B cell (primary cell): ENCODE measurements around the gene NUMBL. TPM values are rescaled to one million over a fixed set of nuclear protein-coding genes. Genes with fewer than 3 reads are reported as not detected.

Experiments
- ATAC-seq: fragments of 200-7000 bp; cut with Tn5 transposase; one replicate; pipeline ENCODE4 v1.10.0; 2021; ENCODE audit warnings: low read depth, mild to moderate bottlenecking, moderate number of reproducible peaks, moderate library complexity
- CTCF ChIA-PET: fragments of 350-600 bp; sonication (Branson Sonifier 250); formaldehyde crosslinking; loops from one replicate; lab custom pipeline; 2021; ENCODE audit warnings: antibody characterized with exemption, inconsistent platforms; lab: Charles Lee
- POLR2A ChIA-PET: fragments of 350-600 bp; sonication (Branson Sonifier 250); formaldehyde crosslinking; loops from one replicate; lab custom pipeline; 2021; ENCODE audit warnings: antibody characterized with exemption; lab: Charles Lee
- DNase-seq: peaks from one replicate; pipeline ENCODE4 v3.0.0; 2013
- H2AFZ ChIP-seq: 2 replicates; pipeline ENCODE4 v1.6.1; 2012; ENCODE audit warnings: mild to moderate bottlenecking, low read depth, low read length; ENCODE audit not compliant: insufficient read depth, poor library complexity, severe bottlenecking
- H3K27ac ChIP-seq, 2 donors: 1 replicate in 1 of 2; 2 replicates in 1 of 2; pipeline ENCODE4 v1.5.1; 2012 to 2013; ENCODE audit warnings: low read length in 2 of 2, mild to moderate bottlenecking in 2 of 2, moderate library complexity in 1 of 2
- H3K27me3 ChIP-seq, 4 experiments: fragments of 200-600 bp in 1 of 4; sonication (generic) in 1 of 4; replicated peaks in 1 of 4; 1 replicate in 2 of 4; 2 replicates in 2 of 4; pipeline versions ENCODE4 v1.6.1 to v1.7.0; 2013 to 2016; ENCODE audit warnings: low read length in 3 of 4, mild to moderate bottlenecking in 2 of 4, mixed read lengths in 1 of 4, moderate library complexity in 1 of 4; ENCODE audit not compliant: insufficient read depth in 4 of 4, control insufficient read depth in 3 of 4; ENCODE audit errors: control extremely low read depth in 1 of 4
- H3K36me3 ChIP-seq, 2 experiments: replicated peaks in 1 of 2; 1 replicate in 1 of 2; 2 replicates in 1 of 2; pipeline versions ENCODE4 v1.6.1 to v1.7.1; 2013; ENCODE audit warnings: low read length in 1 of 2; ENCODE audit not compliant: insufficient read depth in 2 of 2, control insufficient read depth in 1 of 2; ENCODE audit errors: control extremely low read depth in 1 of 2, extremely low read depth in 1 of 2
- H3K4me1 ChIP-seq, 2 donors: fragments of 200-600 bp in 1 of 2; sonication (generic) in 1 of 2; 1 replicate in 1 of 2; 2 replicates in 1 of 2; pipeline versions ENCODE4 v1.5.1 to v1.6.1; 2013 to 2017; ENCODE audit warnings: low read length in 2 of 2; ENCODE audit not compliant: control insufficient read depth in 2 of 2, insufficient read depth in 2 of 2
- H3K4me2 ChIP-seq: replicated peaks from 2 replicates; pipeline ENCODE3; 2012; ENCODE audit warnings: mild to moderate bottlenecking, low read depth, low read length; ENCODE audit not compliant: poor library complexity, severe bottlenecking
- H3K4me3 ChIP-seq, 5 experiments: fragments of 200-600 bp in 1 of 5; sonication (generic) in 1 of 5; 1 replicate in 3 of 5; 2 replicates in 2 of 5; pipeline versions ENCODE4 v1.5.1 to v1.7.0; 2011 to 2016; ENCODE audit warnings: low read length in 4 of 5, mild to moderate bottlenecking in 4 of 5, low read depth in 2 of 5, control low read depth in 1 of 5, moderate library complexity in 1 of 5; ENCODE audit not compliant: insufficient read depth in 1 of 5; ENCODE audit errors: control extremely low read depth in 1 of 5, extremely low read depth in 1 of 5
- H3K79me2 ChIP-seq: fragments of 200-600 bp; sonication (generic); one replicate; pipeline ENCODE4 v1.6.0; 2016; ENCODE audit warnings: low read length; ENCODE audit not compliant: control insufficient read depth, insufficient read depth
- H3K9ac ChIP-seq: fragments of 200-600 bp; sonication (generic); 2 replicates; pipeline ENCODE4 v1.6.1; 2017; ENCODE audit warnings: mild to moderate bottlenecking, low read length, moderate library complexity
- H3K9me3 ChIP-seq, 3 donors: one replicate each; pipeline versions ENCODE4 v1.6.1 to v1.7.1; 2013; ENCODE audit warnings: low read length in 2 of 3; ENCODE audit not compliant: control insufficient read depth in 2 of 3, insufficient read depth in 1 of 3; ENCODE audit errors: control extremely low read depth in 1 of 3
- H4K20me1 ChIP-seq: 2 replicates; pipeline ENCODE4 v1.6.0; 2012; ENCODE audit warnings: mild to moderate bottlenecking, low read length; ENCODE audit not compliant: insufficient read depth, control insufficient read depth, poor library complexity, severe bottlenecking
- H3K27ac Mint-ChIP-seq: one replicate; pipeline ENCODE4 v1.8.0; 2021; ENCODE audit warnings: mixed read lengths
- H3K27me3 Mint-ChIP-seq: one replicate; pipeline ENCODE4 v1.8.0; 2021; ENCODE audit warnings: mixed read lengths
- H3K4me1 Mint-ChIP-seq: one replicate; pipeline ENCODE4 v1.8.0; 2021; ENCODE audit warnings: mixed read lengths
- H3K4me3 Mint-ChIP-seq: one replicate; pipeline ENCODE4 v1.8.0; 2021; ENCODE audit warnings: mixed read lengths
- H3K9me3 Mint-ChIP-seq: one replicate; pipeline ENCODE4 v1.8.0; 2022; ENCODE audit warnings: mixed read lengths; ENCODE audit not compliant: insufficient read depth
- WGBS: methylation state at CpG from one replicate; pipeline ENCODE4 v1.1.5; 2013; ENCODE audit warnings: missing lambda C conversion rate; ENCODE audit not compliant: insufficient coverage; 5-methylcytosine and 5-hydroxymethylcytosine counted together
- intact Hi-C: fragments of 100-400 bp; cut with micrococcal nuclease; formaldehyde crosslinking; loops from one replicate; pipeline ENCODE4 v1.10.0; 2022
- polyA plus RNA-seq: library from polyadenylated mRNA; depleted of rRNA; stranded (reverse); fragments of >200 nt; gene quantifications from 2 replicates; pipeline ENCODE4 v1.2.3, GENCODE V29; 2012
- total RNA-seq, 2 donors: library from RNA; stranded (reverse); fragments of 120-200 nt in 1 of 2; gene quantifications; 1 replicate in 1 of 2; 2 replicates in 1 of 2; pipeline versions ENCODE4 v1.2.3 to v1.2.4, GENCODE V29; 2013 to 2022
- TF ChIP-seq, protein P1 (sequence below): fragments of 200-600 bp; IDR thresholded peaks from one replicate; pipeline ENCODE4 v1.8.0; 2022; ENCODE audit warnings: antibody characterized with exemption, mild to moderate bottlenecking

NUMBL gene
- total and polyA plus RNA-seq, 2 donors (not counting 1 experiment from before 2014, with no cell fraction given) = 7.8 to 21.8 TPM

DNA sequence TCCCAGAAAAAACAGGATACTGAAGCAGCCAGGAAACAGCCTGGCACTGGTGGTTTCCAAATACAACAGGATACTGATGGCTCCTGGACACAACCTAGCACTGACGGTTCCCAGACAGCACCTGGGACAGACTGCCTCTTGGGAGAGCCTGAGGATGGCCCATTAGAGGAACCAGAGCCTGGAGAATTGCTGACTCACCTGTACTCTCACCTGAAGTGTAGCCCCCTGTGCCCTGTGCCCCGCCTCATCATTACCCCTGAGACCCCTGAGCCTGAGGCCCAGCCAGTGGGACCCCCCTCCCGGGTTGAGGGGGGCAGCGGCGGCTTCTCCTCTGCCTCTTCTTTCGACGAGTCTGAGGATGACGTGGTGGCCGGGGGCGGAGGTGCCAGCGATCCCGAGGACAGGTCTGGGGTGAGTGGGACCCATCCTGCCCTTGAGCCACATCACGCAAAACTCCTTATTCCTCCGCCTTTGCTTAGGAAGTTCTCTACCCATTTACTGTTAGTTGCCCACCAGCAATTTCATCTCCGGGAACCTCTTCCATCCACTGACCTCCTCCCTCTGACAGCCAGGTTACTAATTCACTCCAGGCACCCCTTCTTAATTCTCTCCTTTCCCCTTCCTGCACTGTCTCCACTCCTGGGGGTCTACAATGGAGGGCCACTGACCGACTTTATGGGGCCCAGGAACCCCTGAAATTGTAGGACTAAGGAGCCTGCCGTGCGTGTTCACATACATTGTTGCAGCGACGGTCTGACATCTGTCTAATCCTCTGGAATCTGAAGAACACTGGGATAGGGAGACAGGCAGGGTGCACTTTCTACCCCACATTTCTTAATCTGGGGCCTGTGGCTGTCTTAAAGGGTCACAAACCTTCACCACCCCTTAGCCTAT lies 27.7 kb upstream of the NUMBL start:
- Histone ChIP-seq H3K36me3 (peaks cover 0 to 5% of the 10 kb centered on the region in 2 experiments), H2AFZ (peak overlapping the region; percentile 86), H3K4me3 (peak overlapping the region; percentile 79 to 90 (median 83)), H3K79me2 (peaks cover 73% of the 10 kb centered on the region), H3K27ac (peak overlapping the region in 1 of 2 donors; percentile 90), H3K4me2 (peak overlapping the region; percentile 90), H3K27me3 (no peaks in the 10 kb centered on the region), H3K9ac (peak overlapping the region; percentile 90), H3K4me1 (peaks cover 47 to 64% of the 10 kb centered on the region in 2 donors), H3K9me3 (no peaks in the 10 kb centered on the region), H4K20me1 (peaks cover 10% of the 10 kb centered on the region)
- Mint-ChIP-seq H3K4me3 (peak overlapping the region; percentile 87), H3K4me1 (peaks cover 69% of the 10 kb centered on the region), H3K9me3 (no peaks in the 10 kb centered on the region), H3K27ac (peak overlapping the region; percentile 57), H3K27me3 (no peaks in the 10 kb centered on the region)
- ChIA-PET POLR2A (interaction anchor here (1.4 to 2.0 kb wide), 3 partner anchors 32 to 83 kb away, joined by 3 to 15 read pairs (median 7); partner anchors contain the start of genes ACTMAP, RAB4B and SNRPA), CTCF (interaction anchor here (1.3 to 2.0 kb wide), 5 partner anchors 12 to 101 kb away, joined by 3 to 9 read pairs (median 5); partner anchors contain the start of genes ACTMAP and SNRPA)
- DNase-seq (peak; percentile 33), ATAC-seq (no peak)
- 77% methylated on average over 20 of the region's 20 CpGs for WGBS
- TF ChIP-seq, protein P1, sequence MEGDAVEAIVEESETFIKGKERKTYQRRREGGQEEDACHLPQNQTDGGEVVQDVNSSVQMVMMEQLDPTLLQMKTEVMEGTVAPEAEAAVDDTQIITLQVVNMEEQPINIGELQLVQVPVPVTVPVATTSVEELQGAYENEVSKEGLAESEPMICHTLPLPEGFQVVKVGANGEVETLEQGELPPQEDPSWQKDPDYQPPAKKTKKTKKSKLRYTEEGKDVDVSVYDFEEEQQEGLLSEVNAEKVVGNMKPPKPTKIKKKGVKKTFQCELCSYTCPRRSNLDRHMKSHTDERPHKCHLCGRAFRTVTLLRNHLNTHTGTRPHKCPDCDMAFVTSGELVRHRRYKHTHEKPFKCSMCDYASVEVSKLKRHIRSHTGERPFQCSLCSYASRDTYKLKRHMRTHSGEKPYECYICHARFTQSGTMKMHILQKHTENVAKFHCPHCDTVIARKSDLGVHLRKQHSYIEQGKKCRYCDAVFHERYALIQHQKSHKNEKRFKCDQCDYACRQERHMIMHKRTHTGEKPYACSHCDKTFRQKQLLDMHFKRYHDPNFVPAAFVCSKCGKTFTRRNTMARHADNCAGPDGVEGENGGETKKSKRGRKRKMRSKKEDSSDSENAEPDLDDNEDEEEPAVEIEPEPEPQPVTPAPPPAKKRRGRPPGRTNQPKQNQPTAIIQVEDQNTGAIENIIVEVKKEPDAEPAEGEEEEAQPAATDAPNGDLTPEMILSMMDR = no peak
- intact Hi-C loops = loop anchor here (1.0 to 10.0 kb wide), 3 partner anchors 55 to 679 kb away; partner anchors contain the start of genes BCKDHA and EXOSC5
